Measurements from ENCODE around the gene TACC2.

GRCh38 chr10:122182308-122182707, 193.3 kb downstream of the TACC2 start:
- TF ChIP-seq POLR2A (IDR thresholded peaks at IDR 0.05): no peak
- TF ChIP-seq, protein P1, sequence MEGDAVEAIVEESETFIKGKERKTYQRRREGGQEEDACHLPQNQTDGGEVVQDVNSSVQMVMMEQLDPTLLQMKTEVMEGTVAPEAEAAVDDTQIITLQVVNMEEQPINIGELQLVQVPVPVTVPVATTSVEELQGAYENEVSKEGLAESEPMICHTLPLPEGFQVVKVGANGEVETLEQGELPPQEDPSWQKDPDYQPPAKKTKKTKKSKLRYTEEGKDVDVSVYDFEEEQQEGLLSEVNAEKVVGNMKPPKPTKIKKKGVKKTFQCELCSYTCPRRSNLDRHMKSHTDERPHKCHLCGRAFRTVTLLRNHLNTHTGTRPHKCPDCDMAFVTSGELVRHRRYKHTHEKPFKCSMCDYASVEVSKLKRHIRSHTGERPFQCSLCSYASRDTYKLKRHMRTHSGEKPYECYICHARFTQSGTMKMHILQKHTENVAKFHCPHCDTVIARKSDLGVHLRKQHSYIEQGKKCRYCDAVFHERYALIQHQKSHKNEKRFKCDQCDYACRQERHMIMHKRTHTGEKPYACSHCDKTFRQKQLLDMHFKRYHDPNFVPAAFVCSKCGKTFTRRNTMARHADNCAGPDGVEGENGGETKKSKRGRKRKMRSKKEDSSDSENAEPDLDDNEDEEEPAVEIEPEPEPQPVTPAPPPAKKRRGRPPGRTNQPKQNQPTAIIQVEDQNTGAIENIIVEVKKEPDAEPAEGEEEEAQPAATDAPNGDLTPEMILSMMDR (IDR thresholded peaks at IDR 0.05): no peak
